ENCODE data around the gene SOCS3.

The SOCS3 gene

GRCh38 chr17:78357177-78357586 is 2.7 kb downstream of the SOCS3 start:
- H3K36me3 ChIP-seq (ENCODE audit: control insufficient read depth, insufficient read depth, low read length, severe bottlenecking): peaks cover 29% of the 10 kb centered on the region
- peaks cover 51% of the 10 kb centered on the region for H3K4me1 ChIP-seq (ENCODE audit: control insufficient read depth, insufficient read depth, low read length)
- H3K27me3 ChIP-seq (replicated peaks; ENCODE audit: control insufficient read depth, insufficient read depth, low read length): no peaks in the 10 kb centered on the region
- H3K9me3 ChIP-seq (ENCODE audit: control insufficient read depth, low read length): no peaks in the 10 kb centered on the region
- DNase-seq (ENCODE audit: low read depth): peak; percentile 59
- H3K9ac ChIP-seq (ENCODE audit: low read length): peak overlapping the region; percentile 98
- H3K4me3 ChIP-seq (ENCODE audit: low read length): peak overlapping the region; percentile 84

- peaks cover 29% of the 10 kb centered on the region for H3K36me3 ChIP-seq (ENCODE audit: control insufficient read depth, insufficient read depth, low read length, severe bottlenecking)
- no peaks in the 10 kb centered on the region for H3K9me3 ChIP-seq (ENCODE audit: control insufficient read depth, low read length)
- peak overlapping the region; percentile 79 for H3K9ac ChIP-seq (ENCODE audit: low read length)
- peak overlapping the region; percentile 66 for H3K4me3 ChIP-seq (ENCODE audit: low read length)
- H3K4me1 ChIP-seq (ENCODE audit: control insufficient read depth, insufficient read depth, low read length): peaks cover 57% of the 10 kb centered on the region
- no peaks in the 10 kb centered on the region for H3K27me3 ChIP-seq (replicated peaks; ENCODE audit: control insufficient read depth, insufficient read depth, low read length)
- peak; percentile 86 for DNase-seq (ENCODE audit: low read depth)
Observed at GRCh38 chr17:78356101-78356713, 3.7 kb downstream of the SOCS3 start.

GRCh38 chr17:78355701-78356100 is 4.2 kb downstream of the SOCS3 start:
- peak overlapping the region; percentile 66 for H3K4me3 ChIP-seq (ENCODE audit: low read length)

GRCh38 chr17:78355045-78355641 is 4.7 kb downstream of the SOCS3 start:
- Histone ChIP-seq H3K36me3 (ENCODE audit: control insufficient read depth, insufficient read depth, low read length, severe bottlenecking) (peaks cover 29% of the 10 kb centered on the region), H3K4me1 (ENCODE audit: control insufficient read depth, insufficient read depth, low read length) (peaks cover 63% of the 10 kb centered on the region), H3K27me3 (replicated peaks; ENCODE audit: control insufficient read depth, insufficient read depth, low read length) (no peaks in the 10 kb centered on the region), H3K9ac (ENCODE audit: low read length) (peak overlapping the region; percentile 79), H3K4me3 (ENCODE audit: low read length) (no peak overlapping the region), H3K9me3 (ENCODE audit: control insufficient read depth, low read length) (no peaks in the 10 kb centered on the region)
- DNase-seq (ENCODE audit: low read depth): no peak

More at GRCh38 chr17:78355701-78356100, 4.2 kb downstream of the SOCS3 start:
- Histone ChIP-seq H3K9me3 (ENCODE audit: control insufficient read depth, low read length) (no peaks in the 10 kb centered on the region), H3K27me3 (replicated peaks; ENCODE audit: control insufficient read depth, insufficient read depth, low read length) (no peaks in the 10 kb centered on the region), H3K4me1 (ENCODE audit: control insufficient read depth, insufficient read depth, low read length) (peaks cover 62% of the 10 kb centered on the region), H3K9ac (ENCODE audit: low read length) (peak overlapping the region; percentile 79), H3K36me3 (ENCODE audit: control insufficient read depth, insufficient read depth, low read length, severe bottlenecking) (peaks cover 29% of the 10 kb centered on the region)
- no peak for DNase-seq (ENCODE audit: low read depth)

- no peaks in the 10 kb centered on the region for H3K27me3 ChIP-seq (replicated peaks; ENCODE audit: control insufficient read depth, insufficient read depth, low read length)
- H3K9me3 ChIP-seq (ENCODE audit: control insufficient read depth, low read length): no peaks in the 10 kb centered on the region
- peaks cover 70% of the 10 kb centered on the region for H3K4me1 ChIP-seq (ENCODE audit: control insufficient read depth, insufficient read depth, low read length)
- peak overlapping the region; percentile 64 for H3K4me3 ChIP-seq (ENCODE audit: low read length)
- peak overlapping the region; percentile 87 for H3K9ac ChIP-seq (ENCODE audit: low read length)
- no peak for DNase-seq (ENCODE audit: low read depth)
- peaks cover 28% of the 10 kb centered on the region for H3K36me3 ChIP-seq (ENCODE audit: control insufficient read depth, insufficient read depth, low read length, severe bottlenecking)
Observed at GRCh38 chr17:78353834-78354233, 6.0 kb downstream of the SOCS3 start.

GRCh38 chr17:78351449-78352006 is 8.3 kb downstream of the SOCS3 start:
- peak overlapping the region; percentile 72 for H3K4me3 ChIP-seq (ENCODE audit: low read length)
- H3K9me3 ChIP-seq (ENCODE audit: control insufficient read depth, low read length): no peaks in the 10 kb centered on the region
- peak overlapping the region; percentile 87 for H3K9ac ChIP-seq (ENCODE audit: low read length)
- no peaks in the 10 kb centered on the region for H3K27me3 ChIP-seq (replicated peaks; ENCODE audit: control insufficient read depth, insufficient read depth, low read length)
- H3K36me3 ChIP-seq (ENCODE audit: control insufficient read depth, insufficient read depth, low read length, severe bottlenecking): peaks cover 10% of the 10 kb centered on the region
- H3K4me1 ChIP-seq (ENCODE audit: control insufficient read depth, insufficient read depth, low read length): peaks cover 62% of the 10 kb centered on the region
- DNase-seq (ENCODE audit: low read depth): peak; percentile 99

GRCh38 chr17:78349891-78350642 is 9.8 kb downstream of the SOCS3 start:
- Histone ChIP-seq H3K4me1 (ENCODE audit: control insufficient read depth, insufficient read depth, low read length) (peaks cover 53% of the 10 kb centered on the region), H3K36me3 (ENCODE audit: control insufficient read depth, insufficient read depth, low read length, severe bottlenecking) (no peaks in the 10 kb centered on the region), H3K9ac (ENCODE audit: low read length) (peak overlapping the region; percentile 9), H3K9me3 (ENCODE audit: control insufficient read depth, low read length) (no peaks in the 10 kb centered on the region), H3K4me3 (ENCODE audit: low read length) (no peak overlapping the region), H3K27me3 (replicated peaks; ENCODE audit: control insufficient read depth, insufficient read depth, low read length) (no peaks in the 10 kb centered on the region)
- no peak for DNase-seq (ENCODE audit: low read depth)

GRCh38 chr17:78348055-78348770 is 11.7 kb downstream of the SOCS3 start:
- no peak overlapping the region for H3K9ac ChIP-seq (ENCODE audit: low read length)

GRCh38 chr17:78347453-78347852 is 12.4 kb downstream of the SOCS3 start:
- no peaks in the 10 kb centered on the region for H3K9me3 ChIP-seq (ENCODE audit: control insufficient read depth, low read length)
- no peaks in the 10 kb centered on the region for H3K27me3 ChIP-seq (replicated peaks; ENCODE audit: control insufficient read depth, insufficient read depth, low read length)
- no peak for DNase-seq (ENCODE audit: low read depth)
- H3K36me3 ChIP-seq (ENCODE audit: control insufficient read depth, insufficient read depth, low read length, severe bottlenecking): no peaks in the 10 kb centered on the region
- no peak overlapping the region for H3K9ac ChIP-seq (ENCODE audit: low read length)
- peaks cover 49% of the 10 kb centered on the region for H3K4me1 ChIP-seq (ENCODE audit: control insufficient read depth, insufficient read depth, low read length)
- no peak overlapping the region for H3K4me3 ChIP-seq (ENCODE audit: low read length)

More at GRCh38 chr17:78348055-78348770, 11.7 kb downstream of the SOCS3 start:
- no peaks in the 10 kb centered on the region for H3K36me3 ChIP-seq (ENCODE audit: control insufficient read depth, insufficient read depth, low read length, severe bottlenecking)
- DNase-seq (ENCODE audit: low read depth): no peak
- no peaks in the 10 kb centered on the region for H3K9me3 ChIP-seq (ENCODE audit: control insufficient read depth, low read length)
- peaks cover 43% of the 10 kb centered on the region for H3K4me1 ChIP-seq (ENCODE audit: control insufficient read depth, insufficient read depth, low read length)
- no peaks in the 10 kb centered on the region for H3K27me3 ChIP-seq (replicated peaks; ENCODE audit: control insufficient read depth, insufficient read depth, low read length)
- H3K4me3 ChIP-seq (ENCODE audit: low read length): no peak overlapping the region

GRCh38 chr17:78346605-78347250 is 13.1 kb downstream of the SOCS3 start:
- DNase-seq (ENCODE audit: low read depth): no peak
- no peaks in the 10 kb centered on the region for H3K27me3 ChIP-seq (replicated peaks; ENCODE audit: control insufficient read depth, insufficient read depth, low read length)
- no peak overlapping the region for H3K9ac ChIP-seq (ENCODE audit: low read length)
- H3K4me3 ChIP-seq (ENCODE audit: low read length): no peak overlapping the region
- H3K9me3 ChIP-seq (ENCODE audit: control insufficient read depth, low read length): no peaks in the 10 kb centered on the region
- H3K36me3 ChIP-seq (ENCODE audit: control insufficient read depth, insufficient read depth, low read length, severe bottlenecking): no peaks in the 10 kb centered on the region
- peaks cover 45% of the 10 kb centered on the region for H3K4me1 ChIP-seq (ENCODE audit: control insufficient read depth, insufficient read depth, low read length)

Measured in adipocyte (in vitro differentiated cells).